Ureter (tissue), 1 donor: ENCODE data around the gene ZNF521. TPM values are rescaled to one million over a fixed set of nuclear protein-coding genes. Genes with fewer than 3 reads are reported as not detected.

ENCODE experiments used
- DNase-seq: peaks from one replicate; pipeline ENCODE4 v3.0.0-alpha.2; 2020; ENCODE audit warnings: low spot score
- total RNA-seq: library from RNA; stranded (reverse); gene quantifications from one replicate; pipeline ENCODE4 v1.2.4, GENCODE V29; 2023
- donor health status: DM: yes; HTN: yes; CAD: no.

The ZNF521 gene
- total RNA-seq, 1 donor from 2014 or later, result 11.6 TPM

DNA sequence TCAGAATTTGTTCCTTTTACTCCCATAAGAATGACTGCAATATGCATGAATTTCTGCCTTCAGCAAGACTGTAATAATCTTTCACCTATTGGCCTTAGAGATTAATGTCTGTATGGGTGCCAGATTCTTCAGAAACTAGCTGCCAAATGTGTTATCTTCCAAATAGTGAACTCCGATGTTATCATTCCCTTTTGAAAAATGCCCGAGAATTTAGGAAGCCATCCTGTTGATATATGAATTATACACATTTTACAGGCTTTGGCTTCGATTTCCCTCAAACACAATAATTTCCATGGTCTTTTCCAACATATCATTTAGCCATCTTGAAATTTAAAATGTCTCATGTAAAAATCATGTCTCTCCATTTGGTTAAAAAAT, 101.5 kb downstream of the ZNF521 start:
- no peak for DNase-seq

DNA sequence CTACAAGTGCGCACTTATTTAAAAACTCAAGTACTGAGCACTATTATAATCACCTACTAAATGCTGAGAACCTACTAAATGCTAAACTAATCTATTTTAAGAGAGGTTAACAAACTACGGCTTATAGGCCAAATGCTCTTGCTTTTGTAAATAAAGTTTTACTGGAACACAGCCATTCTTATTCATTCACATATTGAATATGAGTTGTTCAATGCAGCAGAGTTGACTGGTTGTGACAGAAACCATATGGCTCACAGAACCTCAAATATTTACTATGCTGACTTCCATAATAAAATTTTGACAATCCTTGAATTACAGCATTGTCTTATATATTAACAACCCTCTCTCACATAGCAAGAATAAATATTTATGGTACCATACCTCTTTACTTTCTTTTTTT, 103.2 kb downstream of the ZNF521 start:
- no peak for DNase-seq

DNA sequence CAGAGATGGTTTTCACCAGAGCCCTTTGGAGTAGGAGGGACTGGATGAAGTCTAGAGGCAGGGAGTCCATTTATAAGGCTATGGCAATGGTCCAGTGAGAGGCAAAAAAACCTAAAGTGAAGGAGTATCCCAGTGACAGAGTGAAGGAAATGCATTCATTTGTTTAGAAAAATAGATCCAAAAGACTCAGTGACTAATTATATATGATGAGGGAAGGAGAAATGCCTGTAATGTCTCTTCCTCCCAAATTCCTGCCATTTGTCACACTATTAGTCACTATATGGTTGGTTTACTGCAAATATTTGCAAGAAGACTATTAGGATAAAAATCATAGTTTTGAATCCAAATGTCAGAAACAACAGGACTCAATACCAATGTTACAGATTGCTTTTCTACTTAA, 104.2 kb downstream of the ZNF521 start:
- no peak for DNase-seq

DNA sequence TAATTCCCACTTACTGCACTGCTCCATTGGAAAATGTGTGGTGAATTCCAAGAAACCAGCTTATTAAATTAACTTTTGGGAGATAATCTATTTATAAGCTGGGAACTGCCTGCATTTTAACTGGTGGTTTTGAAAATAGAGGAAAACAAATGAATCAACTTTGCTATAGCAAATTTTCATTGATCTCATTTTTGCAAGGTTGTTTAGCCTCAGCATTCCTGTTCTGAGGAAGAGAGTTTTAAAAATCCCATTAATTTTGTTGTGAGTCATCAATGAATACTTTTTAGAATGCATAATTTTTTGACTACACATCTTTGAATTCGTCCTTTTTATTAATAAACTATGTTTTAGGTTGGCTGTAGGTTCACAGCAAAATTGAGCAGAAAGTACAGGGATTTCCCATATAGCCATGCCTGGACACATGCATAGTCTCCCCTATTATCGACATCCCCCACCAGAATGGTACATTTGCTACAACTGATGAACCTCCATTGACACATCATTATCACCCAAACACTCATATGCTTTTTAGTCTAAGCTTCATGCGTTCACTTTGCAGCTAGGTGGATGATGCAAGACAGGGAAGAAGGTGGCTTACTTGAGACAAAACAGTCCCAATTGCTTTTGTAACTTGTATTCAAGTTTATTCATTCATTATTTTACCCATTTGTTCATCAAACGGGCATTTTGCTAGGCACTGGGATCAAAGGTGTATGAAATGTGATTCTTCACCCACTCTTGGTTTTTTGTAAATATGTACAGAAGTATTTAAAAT, 106.9 kb downstream of the ZNF521 start:
- no peak for DNase-seq

DNA sequence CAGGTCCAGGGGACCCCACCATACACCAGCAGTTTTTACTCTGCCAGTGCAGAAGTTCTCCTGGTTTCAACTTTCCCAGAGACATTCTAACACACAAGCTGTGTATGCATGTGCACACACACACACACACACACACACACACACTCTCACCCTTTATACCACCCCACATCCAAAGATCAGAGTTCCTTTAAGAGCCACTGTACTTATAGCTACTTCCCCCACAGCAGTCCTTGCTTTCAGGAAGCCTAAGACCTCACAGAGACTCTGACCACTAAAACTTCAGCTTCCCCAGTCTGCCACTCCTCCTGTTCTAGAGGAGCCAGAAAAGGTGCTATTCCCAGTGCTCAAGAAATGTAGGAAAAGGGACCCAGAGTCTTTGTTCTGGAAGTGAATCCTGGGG, 107.8 kb downstream of the ZNF521 start:
- DNase-seq, result no peak

DNA sequence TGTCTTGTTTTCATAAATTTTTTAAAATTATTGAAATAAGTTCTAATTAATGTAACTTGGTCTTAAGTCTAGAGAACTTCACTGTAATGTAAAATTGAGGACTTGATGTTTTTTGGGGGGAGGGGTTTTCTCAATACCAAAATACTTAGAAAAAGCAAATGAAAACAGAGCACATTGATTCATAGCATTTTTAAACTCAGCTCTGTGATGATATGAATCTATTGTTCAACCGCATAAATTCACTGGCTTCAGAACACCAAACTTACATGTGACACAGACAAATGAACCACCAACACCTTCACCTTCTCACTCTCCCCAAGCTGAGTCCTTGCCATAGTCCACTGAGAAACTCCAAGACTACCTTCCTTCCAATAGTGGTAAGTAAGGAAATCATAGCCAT, 108.2 kb downstream of the ZNF521 start:
- DNase-seq, result no peak

DNA sequence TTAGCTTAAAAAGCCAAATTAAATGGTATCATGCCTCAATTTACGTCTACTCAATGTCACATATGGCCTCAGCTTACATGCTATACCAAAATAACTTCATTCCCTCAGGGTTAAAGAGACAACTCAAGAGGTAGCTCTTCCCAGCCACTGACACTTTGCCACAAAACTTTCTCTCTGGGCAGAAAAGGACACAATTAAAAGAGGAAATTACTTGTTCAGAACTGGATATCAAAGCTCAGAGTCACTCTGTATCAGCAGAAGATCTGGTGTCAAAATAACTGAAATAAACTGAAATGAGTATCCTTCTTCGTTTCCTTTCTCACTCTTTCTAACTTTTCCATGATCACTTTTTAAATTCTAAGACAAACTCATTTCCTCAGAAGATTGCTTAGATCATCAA, 108.7 kb downstream of the ZNF521 start:
- no peak for DNase-seq

DNA sequence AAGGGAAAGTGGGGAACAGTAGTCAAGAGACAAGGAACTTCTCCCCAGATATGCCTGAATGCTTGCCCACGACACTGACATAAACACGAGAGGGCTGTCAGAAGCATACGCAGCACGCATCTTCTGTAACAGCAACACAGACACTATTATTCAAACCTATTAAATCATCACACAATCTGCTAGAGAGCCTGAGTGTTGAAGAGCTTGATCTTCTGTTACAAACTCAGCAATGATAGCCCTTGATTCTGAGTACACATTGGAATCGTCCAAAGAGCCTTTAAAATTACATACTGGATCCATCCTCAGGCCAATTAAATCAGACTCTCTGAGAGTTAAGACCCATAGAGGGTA, 111.6 kb downstream of the ZNF521 start:
- no peak for DNase-seq

DNA sequence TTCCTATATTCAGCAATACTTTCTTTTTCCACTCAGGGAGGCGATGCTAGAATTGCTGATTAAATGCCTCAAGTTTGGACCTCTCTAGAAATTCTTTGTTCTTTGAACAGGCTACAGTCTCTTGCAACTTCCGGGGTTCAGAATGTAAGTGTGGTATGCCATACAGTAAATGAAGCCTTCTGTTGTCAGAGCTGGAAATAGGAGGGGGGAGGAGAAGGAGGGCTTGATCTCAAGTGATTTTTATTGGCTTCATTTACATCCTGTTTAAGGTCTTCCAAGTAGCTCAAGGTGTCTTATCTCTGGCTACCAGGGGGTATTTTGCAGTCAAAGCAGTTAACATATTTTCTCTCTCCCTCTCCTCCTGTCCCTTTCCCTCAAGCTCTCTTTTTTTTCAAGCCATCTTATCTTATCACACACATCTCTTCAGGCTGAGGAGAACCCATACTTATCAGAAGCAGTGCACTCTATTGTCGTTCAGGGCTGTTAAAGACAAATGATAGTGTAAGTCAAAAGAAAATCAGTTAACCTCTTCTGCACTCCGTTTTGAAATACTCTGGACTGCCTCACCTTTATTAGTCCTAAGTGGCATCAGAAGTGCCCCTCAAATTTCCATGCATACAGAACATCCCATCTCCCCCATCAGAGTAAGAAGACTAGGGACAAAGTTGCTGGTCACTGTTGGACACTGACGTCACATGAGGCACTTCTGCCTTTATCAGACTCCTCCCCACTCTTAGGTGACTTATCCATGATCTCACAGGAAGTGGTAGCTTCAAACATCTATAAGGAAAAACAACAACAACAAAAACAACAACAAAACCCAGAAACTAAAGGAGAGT, 112.2 kb downstream of the ZNF521 start:
- no peak for DNase-seq

DNA sequence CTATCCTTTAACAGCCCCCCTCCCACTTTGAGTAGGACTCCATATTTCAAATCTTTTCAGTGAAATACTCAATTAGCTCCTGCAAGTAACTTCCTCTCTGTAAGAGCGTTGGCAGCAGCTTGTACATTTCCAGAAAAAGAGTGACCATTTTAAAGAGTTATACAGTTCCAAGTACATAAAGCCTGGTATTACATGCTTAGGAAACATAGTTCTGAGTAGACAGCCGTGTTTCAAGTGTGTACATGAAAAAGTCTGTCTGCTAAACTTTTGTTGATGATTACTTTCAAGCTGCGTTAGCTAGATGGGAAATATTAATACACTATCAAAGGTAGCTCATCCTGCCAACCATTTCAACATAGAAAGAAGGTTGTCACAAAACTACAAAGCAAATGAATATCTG, 112.8 kb downstream of the ZNF521 start:
- no peak for DNase-seq

DNA sequence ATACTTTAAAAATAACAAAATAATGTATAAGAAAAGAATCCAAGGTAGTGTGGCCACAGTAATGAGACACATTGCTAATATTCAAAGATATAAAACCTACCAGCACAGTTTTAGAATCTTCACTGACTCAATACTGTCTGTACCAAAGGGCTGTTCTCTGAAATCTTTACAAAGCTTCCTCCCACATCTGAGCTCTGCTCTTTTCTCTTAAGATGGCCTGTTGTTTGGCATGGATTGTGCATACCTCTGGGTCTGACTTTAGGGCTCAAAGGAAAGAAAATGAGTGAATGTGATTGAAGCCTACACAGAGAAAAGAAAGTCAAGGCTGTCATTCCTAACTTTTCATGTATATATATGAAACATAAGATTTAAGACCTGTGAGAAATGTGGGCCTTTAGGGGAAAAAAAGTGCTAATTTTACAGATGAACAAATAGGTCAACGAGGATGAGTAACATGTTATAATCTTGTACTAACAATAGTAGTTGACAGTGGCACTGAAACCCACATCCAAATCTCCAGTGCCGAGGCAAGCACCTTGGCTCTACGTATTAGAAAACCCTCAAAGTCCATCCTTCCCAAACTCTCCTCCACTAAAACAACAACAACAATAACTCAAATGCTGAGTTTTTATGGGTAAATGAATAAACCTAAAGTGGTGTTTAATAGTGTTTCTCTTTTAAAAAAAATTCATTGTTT, 114.2 kb downstream of the ZNF521 start:
- DNase-seq, result no peak

DNA sequence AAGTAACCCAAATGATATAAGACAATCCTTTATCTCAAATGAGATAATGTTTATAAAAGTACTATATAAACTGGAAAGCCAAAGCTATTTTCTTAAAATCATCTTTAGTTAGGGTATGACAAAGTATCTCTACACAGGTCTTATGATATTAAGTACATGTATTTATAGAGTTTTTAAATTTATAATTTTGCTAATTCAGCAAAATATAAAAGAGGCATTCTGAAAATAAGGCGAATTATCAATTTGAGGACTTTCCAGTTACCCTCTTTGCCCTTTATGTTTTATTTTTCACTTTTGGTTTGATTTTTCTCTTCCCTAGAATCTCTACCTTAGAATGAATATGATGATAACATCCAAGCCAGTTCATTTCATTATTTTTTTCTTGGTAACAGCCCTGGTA, 115.2 kb downstream of the ZNF521 start:
- no peak for DNase-seq

DNA sequence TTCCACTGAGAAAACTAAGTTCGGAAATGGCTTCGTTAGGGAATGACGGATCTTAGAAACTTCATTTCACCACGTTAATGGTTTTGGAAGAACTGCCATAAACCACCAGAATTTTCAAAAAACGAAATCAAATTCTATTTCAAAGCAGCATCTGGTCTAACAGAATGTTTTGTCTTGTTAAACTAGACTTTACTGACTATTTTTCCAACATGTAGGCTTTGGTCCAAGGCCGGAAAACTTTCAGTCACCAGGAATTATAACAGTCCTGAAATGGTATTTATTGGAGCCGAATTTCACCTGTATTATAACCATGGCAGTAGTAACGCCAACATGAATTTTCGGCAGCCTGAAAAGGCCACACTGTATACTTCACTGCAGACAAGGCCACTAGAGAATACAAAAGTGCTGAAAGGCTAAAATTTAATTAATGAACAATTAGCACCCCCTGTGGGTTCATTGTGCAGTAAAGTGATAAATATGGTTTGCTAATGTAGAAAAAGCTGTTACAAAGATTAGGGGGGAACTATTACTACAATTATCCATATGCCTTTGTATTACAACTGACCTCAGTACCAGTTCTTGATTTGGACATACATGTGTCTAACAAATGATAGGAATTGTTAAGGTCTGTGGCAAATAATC, 116.4 kb downstream of the ZNF521 start:
- no peak for DNase-seq

DNA sequence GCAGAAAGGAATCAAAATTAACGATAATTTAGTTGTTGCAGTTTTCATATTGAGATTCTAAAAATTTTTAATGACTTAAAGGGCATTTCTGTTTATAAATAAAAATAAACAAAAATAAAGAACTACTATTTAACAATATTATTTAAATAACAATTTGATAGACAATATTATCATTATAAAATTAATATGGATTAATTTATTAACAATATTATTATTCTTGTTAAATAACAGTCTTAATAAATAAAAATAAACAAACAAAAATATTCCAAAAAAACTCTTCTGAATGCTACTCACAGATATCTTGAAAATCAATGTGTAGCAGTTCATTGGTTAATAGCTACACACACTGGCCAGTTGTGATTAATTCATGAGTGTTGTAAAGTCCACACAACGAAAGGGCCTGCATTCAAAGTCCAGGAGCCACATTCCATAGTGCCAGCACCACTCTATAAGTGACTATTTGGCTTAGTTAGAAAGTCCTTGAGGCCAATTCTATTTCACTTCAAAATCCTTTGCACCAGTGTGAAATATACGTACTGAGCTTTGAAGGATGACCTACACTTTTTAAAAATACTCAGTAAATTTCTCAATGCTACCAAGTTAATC, 117.1 kb downstream of the ZNF521 start:
- no peak for DNase-seq

DNA sequence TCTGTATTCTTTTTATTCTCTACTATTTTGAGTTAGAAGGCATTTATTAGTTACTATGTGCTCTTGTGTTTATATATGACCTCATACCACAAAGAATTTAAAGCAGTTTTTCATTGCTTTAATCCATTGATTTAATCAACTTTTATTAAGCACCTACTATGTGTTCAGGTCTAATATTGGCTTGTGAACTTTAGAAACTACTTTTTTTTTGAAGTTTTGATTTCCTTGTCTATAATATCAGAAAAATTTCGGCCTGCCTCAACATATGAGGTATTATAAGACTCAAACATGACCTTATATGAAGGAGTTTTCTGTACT, 117.7 kb downstream of the ZNF521 start:
- no peak for DNase-seq

DNA sequence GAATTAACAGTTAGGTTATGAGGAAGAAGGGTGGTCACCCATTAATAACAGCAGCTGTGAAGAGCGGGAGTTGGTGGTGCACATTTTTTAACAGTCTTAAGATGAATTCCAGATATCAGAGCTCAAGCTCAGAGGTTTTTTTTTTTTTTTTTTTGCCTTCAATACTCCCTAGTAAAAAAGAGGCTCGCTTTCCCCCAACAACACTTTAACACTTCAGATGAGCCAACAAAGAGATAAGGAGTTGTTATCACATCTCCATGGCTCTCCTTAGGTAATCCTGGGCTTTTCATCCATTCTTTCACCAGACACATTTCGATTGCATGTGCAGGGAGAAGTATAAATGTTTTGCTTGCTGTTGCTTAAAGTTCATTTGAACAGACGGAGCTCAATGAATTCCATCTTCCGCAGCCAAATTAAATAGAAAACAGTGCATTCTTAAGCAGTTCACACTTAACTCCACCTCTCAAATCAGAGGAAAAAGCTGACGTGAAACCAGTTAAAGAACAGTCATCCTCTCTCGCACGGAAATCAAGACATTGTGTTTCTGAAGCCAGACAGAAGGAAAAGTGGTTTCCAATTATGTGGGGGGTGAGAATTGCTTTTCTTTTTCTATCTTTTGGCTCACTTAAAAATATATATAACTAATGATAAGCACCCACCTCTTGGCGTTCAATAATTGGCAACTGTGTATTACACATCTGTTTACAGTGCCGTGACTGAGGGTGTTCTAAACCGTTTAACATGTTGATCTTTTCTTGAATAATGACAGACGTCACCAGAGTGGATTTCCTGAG, 118.2 kb downstream of the ZNF521 start:
- no peak for DNase-seq

DNA sequence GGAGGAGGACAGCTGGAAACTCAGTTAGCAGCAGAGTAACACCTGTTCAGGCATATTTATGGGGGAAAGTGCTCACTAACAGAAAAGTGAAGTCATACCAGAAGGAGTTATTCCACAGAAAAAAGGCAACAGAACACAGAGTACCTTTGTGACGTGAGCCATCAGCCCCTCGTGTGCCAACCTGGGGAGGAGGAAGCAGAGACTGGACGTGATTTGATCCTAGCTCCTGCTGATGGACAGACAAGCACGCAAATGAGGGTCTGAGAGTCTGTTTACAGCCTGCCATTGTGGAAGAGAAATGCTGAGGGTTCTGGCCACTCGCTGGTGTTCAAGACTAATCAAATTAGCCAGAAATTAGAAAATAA, 120.7 kb downstream of the ZNF521 start:
- DNase-seq, result no peak

DNA sequence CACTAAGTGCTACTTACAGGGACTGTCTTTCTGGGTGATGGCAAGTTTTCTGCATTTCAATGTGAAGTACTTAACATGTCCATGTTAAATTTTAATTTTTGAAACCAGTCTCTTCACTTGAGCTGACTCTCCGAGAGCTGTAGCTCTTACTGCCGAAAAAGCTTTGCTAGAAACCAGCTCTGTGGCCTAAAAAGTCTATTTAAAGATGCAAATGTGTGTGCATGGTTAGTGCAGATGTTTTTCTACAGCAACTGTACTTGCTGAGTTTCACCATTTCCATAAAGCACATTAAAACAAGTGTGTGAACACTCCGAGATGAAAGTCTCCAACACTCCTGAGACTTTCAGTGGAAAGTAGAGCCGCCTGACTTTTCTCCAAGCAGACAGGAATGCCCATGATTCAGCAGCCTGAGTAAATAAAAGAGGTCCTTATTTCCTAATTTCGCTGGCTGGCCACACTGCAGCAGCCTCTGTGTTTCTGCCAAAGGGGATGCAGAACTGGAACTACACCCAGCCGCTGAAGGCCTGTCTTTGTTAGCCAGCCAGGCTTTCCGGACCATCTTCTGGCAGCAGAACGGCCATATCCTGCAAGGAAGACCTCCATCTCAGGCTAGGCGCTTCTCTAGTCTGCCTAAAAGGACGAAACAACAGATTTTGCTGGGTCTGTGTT, 121.2 kb downstream of the ZNF521 start:
- DNase-seq, result peak; percentile 76

DNA sequence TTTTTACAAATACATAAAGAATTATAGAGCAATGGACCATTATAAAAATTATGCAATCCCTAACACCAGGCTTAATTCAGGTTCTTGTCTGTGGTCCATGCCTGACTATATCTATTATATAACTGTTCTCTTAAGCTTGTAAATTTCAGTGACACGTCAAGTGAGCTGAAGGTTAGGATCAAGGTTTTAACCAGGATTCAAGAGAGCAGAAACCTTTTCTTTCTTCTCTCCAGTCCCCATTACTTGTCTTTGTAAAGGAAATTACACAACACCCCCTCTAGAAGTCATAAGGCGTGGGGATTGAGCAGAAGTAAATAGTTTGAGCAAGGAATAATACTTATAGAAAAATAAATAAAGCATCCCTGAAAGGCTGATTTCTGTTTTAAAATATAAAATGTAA, 122.0 kb downstream of the ZNF521 start:
- no peak for DNase-seq

DNA sequence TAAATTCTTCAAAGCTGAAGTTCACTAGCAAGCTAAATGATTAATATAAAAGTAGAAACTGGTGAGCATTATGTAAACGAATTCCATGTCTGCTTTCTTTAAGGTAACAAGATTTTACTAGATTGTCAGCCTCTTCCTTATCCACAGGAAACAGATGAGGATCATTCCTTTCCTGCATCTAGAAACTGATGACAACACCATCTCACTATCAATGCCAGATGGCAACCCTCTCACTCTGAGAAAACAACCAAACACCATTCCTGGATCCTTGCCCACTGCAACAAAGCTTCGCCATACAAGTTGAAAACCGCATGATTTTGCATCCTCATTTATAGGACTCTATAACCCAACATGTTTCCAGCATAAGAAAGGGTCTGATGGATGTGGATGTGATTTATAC, 122.9 kb downstream of the ZNF521 start:
- DNase-seq, result no peak

DNA sequence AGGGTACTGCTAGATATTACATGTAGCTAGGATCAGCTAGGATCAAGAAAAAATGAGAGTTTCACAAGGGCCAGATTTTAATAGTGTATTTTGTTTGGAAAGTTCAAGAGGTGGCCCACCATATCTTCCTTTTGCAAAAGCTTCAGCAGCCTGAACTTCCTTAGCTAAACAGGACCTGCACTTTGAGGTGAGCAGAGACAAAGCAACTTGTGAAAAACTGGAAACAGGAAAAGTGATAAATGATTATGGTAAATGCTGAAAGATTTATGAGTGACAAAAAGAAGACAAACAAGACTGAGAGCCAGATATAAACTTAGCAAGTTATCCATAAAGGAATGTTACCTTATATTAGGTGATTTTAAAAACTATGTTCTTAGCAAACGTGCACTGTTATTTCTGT, 123.6 kb downstream of the ZNF521 start:
- no peak for DNase-seq
